ENCODE results near the gene APP. TPM values are rescaled to one million over a fixed set of nuclear protein-coding genes. Genes with fewer than 3 reads are reported as not detected.

APP gene
- 829 and 1,982 TPM in 2 replicates for total RNA-seq

DNA sequence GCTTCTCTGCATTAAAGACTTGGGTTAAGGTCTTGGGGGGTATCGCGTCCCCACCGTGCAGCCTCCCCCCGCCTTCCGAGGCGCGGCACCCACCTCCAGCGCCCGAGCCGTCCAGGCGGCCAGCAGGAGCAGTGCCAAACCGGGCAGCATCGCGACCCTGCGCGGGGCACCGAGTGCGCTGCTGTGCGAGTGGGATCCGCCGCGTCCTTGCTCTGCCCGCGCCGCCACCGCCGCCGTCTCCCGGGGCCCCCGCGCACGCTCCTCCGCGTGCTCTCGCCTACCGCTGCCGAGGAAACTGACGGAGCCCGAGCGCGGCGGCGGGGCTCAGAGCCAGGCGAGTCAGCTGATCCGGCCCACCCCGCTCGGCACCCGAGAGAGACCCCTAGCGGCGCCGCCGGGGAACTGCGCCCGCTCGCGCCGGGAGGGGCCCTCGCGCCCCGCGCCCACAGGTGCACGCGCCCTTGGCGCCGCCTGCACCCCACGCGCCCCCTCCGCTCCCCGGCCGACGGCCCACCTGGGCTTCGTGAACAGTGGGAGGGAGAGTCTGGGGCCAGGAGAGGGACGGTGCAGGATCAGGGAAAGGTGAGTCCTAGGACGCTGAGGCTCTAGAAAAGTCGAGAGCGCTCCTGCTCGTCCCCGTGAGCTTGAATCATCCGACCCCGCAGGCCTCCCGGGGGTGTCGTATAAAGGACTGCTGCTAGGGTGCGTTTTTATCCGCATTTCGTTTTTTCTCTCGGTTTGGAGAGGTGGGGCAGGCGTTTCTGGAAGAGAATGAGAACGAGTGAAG is at the start of gene APP:
Gene APP, minus strand, starts transcription at position 300 of the 787 bp plus-strand sequence. Its CDS starts 150 bp downstream, at position 150.

All from bladder microvascular endothelial cell (primary cell).